GM21737 (cell line): ENCODE results near the gene MAST3.
"Not testable (repeated sequence)": the region's sequence is repeated elsewhere in the genome, so short reads cannot be mapped to it uniquely, and the experiment has no call there.

Experiments used
- ATAC-seq: cut with Tn5 transposase; IDR thresholded peaks from one replicate; pipeline ENCODE4 v1.9.1; 2021; ENCODE audit warnings: mild to moderate bottlenecking, moderate library complexity; ENCODE audit not compliant: unreplicated experiment

MAST3 gene

DNA sequence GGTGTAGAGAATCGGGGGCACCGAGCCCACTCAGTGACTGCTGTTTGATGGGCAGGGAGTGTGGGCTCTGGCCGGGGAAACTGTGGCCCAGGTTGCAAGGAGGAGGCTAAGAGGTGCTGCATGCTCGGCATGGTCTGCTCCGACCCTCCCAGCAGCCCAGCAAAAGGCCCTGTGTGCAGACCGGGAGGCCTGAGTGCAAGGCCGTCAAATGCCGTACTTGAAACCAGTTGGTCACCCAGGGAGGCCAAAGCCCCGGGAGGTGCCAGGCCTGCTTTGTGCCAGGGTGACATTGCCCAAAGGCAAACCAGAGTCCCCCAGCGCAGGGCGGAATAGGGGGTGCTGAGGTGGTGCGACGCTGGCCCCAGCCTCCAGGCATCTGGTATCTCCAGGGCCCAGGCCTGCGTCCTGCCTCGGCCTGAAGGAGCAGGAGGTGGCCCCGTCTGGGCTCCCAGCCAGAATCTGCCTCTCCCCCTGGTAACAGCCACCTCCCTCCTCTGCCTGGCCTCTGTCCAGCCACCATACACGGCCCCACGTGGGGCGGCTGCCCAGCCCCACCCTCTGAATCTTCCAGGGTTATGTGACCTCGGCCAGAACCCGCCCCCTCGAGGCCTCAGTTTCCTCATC lies 59.4 kb downstream of the MAST3 start:
- ATAC-seq, result no peak

DNA sequence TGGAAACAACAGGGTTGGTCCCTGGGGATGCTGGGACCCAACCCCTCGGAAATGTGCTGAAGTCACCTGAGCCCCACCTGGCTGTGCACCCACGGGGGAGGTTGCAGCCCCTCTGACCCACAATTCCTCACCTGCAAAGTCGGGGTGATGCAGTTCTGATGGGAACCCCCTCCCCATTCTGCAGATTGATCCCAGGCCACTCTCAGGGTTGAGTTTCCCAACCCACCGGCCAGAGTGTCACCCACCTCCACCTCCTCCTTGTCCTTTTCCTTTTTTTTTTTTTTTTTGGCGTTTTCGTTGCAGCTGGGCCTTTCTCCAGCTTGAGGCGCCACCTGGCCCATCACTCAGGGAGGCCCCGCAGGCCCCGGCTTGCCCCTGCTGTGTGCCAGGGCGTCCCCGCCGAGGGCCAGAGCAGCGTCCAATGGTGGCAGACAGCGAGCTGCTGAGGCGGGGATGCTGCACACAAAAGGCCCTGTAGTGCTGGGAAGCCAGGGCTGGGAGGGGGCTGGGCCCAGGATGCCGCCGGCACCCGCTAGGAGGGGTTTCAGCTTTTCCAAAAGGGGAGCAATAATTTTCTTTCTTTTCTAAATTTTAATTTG lies 60.0 kb downstream of the MAST3 start:
- ATAC-seq, result no peak

DNA sequence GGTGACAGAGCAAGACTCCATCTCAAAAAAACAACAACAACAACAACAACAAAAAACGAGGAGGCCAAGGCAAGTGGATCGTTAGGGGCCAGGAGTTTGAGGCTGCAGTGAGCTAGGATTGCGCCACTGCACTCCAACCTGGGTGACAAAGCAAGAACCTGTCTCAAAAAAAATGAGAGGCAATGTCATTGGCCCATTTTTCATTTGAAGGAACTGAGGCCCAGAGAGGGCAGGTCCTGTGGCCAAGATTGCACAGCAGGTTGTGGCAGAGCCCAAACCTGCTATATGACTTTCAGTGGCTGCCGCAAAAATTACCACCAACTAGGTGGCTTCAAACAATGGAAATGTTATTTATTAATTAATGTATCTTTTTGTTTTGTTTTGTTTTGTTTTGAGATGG lies 60.9 kb downstream of the MAST3 start:
- no peak for ATAC-seq

DNA sequence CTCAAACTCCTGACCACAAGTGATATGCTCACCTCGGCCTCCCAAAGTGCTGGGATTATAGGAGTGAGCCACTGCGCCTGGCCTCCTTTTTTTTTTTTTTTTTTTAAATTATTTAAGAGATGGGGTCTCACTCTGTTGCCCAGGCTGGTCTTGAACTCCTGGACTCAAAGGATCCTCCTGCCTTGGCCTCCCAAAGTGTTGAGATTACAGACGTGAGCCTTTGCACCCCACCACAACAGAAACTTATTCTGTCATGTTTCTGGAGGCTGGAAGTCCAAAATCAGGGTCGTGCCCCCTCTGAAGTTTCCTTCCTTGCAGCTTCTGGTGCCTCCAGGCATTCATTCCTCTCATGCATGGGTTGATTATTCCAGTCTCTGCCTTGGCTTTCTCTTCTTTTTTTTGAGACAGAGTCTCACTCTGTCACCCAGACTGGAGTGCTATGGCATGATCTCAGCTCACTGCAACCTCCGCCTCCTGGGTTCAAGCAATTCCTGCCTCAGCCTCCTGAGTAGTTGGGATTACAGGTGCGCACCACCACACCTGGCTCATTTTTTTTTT lies 61.6 kb downstream of the MAST3 start:
- ATAC-seq, result not testable (repeated sequence)

DNA sequence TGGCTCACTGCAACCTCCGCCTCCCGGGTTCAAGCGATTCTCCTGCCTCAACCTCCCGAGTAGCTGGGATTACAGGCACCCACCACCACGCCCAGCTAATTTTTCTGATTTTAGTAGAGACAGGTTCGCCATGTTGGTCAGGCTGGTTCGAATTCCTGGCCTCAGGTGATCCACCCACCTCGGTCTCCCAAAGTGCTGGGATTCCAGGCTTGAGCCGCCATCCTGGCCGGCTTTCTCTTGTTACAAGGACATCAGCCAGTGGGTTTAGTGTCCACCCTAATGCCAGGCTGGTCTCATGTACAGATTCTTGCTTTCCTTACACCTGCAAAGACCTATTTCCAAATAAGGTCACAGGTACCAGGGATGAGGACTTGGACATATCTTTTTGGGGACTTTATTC lies 62.2 kb downstream of the MAST3 start:
- no peak for ATAC-seq

DNA sequence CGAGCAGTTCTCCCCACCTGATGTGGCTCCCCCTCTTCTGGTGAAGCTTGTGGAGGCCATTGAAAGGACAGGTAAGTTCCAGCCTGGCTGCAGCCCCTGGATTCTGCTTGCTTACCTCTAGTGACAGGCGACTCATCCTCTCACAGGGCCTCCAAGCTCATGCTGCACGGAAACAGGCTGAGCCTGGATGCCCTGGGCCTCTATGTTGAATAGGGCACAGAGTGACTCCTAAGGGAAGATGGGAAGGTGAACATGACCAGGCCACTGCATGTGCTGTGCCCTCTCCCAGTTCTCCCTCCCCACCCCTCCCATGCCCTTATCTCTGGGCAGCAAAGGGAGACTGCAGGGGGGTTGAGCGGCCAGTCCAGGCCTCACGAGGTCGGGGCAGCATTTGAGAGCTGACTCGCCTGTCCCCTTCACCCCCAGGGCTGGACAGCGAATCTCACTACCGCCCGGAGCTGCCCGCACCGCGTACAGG lies 63.0 kb downstream of the MAST3 start:
- ATAC-seq, result no peak

DNA sequence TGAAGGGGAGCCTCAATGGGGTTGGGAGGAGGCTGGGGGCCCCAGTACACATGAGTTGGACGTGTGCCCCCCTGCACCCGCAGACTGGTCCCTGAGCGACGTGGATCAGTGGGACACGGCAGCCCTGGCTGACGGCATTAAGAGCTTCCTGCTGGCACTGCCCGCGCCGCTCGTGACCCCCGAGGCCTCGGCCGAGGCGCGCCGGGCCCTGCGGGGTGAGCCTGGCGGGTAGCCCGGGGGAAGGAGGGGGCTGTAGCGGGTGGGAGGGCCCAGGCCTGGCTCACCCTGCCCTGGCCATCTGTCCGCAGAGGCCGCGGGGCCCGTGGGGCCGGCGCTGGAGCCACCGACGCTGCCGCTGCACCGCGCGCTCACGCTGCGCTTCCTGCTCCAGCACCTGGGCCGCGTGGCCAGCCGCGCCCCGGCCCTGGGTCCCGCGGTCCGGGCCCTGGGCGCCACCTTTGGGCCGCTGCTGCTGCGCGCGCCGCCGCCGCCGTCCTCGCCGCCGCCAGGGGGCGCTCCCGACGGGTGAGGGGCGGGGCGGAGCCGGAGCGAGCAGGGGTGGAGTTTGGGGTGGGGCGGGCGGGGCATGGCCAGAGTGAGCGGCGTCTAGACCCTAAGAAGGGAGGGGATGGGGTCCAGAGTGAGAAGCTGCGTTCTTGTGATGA lies 63.5 kb downstream of the MAST3 start:
- ATAC-seq, result peak; percentile 62

DNA sequence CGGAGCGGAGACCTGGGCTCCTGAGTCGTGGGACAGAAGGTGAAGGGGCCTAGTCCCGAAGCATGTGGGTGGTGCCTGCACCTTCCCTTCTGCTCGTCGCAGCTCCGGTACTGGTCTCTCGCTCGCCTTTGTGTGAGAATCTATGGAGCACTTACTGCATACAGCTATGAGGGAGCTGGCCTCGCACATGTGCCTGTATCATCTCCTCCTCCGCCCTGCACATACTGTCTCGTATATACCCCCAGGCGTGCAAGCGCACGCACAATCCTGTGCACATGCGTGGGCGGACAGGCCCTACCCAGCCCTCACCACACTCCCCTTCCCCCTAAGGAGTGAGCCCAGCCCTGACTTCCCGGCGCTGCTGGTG lies 64.0 kb downstream of the MAST3 start:
- ATAC-seq, result peak; percentile 9

DNA sequence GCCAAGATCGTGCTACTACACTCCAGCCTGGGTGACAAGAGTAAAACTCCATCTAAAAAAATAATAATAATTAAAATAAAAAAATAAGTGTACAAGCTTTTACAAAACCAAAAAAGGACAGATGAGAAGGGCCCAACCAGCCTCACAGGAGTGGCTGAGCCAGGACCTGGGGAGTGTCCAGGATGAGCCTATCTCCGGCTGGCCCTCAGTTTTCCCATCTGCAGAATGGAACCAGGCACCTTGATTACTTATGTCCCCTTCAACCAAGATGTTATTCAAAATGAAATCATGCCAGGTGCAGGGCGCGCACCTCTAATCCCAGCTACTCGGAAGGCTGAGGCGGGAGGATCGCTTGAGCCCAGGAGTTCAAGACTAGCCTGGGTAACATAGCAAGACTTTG lies 66.5 kb downstream of the MAST3 start:
- no peak for ATAC-seq

DNA sequence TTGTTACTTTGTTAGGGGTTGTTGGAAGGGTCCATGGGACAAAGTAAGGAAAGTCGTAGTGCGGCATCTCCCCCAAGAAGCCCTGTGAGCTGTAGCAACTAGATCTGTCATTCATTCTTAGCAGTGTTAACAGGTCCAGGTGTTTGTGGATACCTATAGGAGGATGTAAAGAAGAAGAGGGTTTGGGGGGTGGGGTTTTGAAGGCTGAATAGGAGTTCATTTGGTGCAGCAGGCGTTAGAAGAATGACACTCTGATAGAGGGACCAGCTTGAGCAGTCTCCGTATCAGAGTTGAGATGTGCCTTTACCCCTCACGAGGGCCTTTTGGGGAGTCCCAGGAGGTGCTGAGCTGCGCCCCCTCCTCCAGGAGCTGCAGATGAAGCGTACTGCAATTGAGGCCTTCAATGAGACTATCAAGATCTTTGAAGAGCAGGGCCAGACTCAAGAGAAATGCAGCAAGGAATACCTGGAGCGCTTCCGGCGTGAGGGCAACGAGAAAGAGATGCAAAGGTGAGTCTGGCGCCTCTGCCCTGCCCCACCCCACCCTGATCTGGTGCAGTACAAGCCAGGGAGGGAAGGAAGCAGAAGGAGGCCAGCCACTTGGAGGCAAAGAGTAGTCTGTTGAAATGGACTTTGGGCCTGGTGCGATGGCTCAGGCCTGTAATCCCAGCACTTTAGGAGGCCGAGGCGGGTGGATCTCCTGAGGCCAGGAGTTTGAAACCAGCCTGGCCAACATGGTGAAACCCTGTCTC lies 68.4 kb downstream of the MAST3 start:
- no peak for ATAC-seq

DNA sequence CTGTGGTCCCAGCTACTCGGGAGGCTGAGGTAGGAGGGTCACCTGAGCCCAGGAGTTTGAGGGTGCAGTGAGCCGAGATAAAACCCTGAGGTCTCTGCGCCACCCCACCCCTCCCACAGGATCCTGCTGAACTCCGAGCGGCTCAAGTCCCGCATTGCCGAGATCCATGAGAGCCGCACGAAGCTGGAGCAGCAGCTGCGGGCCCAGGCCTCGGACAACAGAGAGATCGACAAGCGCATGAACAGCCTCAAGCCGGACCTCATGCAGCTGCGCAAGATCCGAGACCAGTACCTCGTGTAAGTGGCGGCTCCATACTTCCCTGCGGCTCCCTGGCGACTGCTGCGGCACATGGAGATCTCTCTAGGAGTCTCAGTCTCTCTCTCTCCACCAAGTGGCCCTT lies 69.4 kb downstream of the MAST3 start:
- ATAC-seq, result no peak

DNA sequence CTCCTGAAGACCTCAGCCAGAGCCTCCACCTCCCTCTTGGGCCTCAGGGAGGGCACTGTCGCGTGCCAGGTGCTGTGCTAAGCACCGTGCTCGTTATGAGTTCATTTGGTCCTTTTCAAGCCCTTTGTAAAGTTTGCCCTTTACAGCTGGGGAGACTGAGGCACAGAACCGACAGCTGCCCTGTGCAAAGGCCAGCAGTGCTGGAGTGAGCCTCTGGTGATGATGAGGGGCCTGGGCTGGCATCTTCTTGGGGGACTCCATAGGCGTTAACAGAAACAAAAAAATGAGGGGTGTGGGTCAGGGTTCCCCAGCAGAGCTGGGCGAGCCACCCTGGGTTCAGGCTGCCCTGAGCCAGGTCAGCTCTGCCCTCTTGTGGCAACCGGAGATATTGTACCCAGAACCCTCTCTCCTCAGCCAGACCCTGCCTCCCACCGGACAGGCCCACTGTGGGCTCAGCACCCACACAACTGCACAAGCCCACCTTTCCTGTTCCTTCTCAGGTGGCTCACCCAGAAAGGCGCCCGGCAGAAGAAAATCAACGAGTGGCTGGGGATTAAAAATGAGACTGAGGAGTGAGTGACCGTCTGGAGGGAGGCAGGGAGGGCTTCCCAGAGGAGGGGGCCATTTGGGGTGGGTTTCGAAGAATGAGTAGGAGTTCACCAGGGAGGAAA lies 70.5 kb downstream of the MAST3 start:
- no peak for ATAC-seq

DNA sequence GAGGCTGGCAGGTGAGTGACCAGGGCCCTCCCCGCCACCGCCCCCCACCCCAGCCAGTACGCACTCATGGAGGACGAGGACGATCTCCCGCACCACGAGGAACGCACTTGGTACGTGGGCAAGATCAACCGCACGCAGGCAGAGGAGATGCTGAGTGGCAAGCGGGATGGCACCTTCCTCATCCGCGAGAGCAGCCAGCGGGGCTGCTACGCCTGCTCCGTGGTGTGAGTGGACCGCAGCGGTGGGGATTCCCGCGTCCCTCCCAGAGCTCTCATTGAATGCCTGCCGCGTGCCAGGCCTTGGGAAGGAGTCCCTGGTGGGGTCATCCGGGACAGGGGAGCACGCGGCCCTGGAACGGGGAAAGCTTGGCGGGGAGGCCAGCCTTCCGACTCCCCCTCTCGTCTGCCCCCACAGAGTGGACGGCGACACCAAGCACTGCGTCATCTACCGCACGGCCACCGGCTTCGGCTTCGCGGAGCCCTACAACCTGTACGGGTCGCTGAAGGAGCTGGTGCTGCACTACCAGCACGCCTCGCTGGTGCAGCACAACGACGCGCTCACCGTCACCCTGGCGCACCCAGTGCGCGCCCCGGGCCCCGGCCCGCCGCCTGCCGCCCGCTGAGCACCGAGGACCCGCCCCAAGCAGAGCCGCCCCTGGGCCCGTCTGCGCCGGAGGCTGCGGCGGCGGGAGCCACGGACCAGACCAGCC lies 71.2 kb downstream of the MAST3 start:
- ATAC-seq, result no peak

DNA sequence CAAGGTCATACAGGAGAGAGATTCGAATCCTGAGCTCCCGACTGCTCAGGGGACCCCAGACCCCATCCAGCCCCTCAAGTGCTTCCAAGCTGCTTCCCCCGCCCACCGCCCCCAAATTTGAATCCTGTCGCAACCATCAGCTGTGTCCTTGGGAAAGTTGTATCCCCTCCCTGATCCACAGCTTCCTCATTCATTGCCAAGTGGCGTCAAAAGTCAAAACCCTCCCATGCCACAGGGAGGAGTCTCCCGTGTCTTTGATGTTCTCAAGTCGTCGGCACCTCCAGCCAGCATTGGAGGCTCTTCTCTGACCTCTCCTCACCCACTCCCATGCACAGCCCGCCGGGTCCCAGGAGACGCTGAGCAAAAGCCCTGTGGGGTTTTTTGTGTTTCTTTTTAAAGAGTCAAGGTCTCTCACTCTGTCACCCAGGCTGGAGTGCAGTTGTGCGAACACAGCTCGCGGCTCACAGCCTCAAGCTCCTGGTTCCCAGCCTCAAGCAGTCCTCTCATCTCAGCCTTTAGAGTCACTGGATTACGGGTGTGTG lies 73.2 kb downstream of the MAST3 start:
- no peak for ATAC-seq

DNA sequence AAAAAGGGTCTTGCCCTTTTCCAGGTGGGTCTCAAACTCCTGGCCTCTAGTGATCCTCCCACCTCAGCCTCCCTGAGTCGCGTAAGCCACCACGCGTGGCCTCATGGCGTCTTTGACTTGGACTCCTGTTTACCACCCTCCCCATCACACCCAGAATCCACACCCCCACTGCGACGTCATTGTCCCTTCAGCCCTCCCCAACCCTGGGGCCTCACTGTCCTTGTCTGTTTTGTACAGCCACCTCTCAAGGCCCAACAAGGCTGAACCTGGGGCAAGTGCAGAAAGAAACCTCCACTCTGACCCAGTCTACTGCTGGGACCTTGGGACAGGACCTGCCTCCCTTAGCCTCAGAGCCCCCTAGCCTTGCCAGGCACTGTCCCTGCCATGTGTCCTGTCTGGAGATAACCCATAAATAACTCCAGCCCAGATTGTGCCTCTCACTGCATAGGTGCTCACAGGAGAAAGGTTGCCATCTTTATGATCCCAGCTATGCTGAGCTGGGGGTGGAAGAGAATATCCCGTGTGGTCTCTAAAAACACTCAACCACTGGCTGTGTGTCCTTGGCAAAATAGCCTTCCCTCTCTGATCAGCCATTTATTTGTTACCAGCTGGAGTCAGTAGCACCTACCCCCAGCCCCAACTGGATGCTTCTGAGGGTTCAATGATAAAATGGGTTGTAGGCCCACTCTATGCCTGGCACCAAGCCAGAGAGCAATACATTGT lies 74.2 kb downstream of the MAST3 start:
- ATAC-seq, result no peak

DNA sequence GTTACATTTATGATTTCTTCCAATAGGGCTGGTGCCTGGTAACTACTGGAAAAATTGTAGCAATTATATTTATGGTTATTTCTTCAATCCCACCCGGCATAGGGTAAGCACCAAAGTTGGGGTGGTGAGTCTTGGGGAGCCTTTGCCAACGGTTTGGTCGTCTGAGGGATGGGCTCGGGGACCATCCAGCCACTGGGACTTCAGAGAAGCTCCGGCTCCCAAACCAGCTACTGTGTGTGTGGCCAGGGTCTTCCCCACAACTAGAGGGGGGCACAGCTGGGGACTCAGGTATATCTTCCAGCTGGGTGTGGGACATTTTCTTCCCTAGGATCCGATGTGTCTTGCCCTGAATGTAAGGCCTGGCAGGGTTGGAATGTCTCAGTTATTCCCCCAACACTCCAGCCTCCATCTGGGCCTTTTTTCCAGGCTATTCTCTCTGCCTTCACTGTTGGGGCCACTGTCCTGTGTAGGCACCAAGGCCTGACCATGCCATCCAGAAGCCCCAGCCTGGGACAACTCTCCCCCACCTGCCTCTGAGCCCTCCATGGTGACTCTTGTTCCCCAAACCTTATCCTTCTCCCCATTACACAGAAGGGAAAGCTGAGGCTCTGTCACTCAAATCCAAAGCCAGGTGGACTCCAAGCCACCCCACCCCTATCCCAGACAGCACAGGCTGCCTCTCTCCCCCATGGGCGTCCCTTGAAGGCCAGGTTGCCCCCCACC lies 74.9 kb downstream of the MAST3 start:
- ATAC-seq, result no peak

DNA sequence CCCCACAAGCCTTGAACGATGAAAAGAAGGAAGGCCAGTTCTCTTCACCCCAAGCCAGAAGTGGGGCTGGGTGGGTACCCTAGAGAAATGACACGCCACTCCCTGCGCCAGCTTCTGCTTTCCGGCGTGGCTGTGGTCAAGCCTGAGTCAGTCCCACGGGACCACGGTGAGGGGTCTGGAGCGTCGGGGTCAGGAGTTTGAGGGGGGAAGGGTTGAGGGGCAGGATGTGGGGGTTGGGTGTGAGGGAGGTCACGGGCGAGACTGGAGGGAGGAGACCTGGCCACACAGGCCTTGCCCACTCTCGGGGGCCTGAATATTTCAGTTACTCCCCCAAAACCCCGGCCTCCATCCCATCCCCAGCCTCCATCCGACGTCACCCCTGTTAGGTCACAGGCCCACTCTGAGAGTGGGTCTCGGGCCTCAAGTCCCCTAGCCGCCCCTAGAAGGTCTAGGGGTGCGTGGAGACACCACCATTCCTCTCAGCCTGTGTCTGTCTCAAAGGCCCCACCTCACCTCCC lies 75.5 kb downstream of the MAST3 start:
- peak; percentile 4 for ATAC-seq

DNA sequence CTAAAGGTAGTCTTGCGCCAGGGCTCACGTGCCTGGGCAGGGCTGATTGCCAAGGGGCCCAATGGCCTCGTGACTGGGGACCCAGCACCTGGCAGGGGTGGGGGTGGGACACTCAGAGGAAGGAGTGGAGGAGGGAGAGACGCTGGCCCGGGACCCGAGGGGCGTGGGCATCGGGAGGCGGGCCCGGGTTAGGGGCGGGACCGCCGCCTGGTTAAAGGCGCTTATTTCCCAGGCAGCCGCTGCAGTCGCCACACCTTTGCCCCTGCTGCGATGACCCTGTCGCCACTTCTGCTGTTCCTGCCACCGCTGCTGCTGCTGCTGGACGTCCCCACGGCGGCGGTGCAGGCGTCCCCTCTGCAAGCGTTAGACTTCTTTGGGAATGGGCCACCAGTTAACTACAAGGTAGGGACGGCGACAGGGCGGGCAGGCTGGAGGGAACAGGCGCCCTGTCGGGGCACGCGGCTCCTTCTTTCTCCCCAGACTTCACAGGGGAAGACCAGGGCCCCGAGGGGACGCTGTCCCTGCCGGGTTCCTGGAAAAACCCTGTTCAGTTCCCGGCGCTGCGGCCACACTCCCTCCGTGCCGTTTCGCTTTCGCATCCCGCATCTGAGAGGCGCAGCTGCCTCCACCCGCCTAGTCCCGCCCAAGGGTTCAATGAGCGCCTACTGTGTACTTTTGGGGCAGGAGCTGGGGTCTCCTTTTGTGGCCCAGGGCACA lies 76.2 kb downstream of the MAST3 start, which contains the start of gene IFI30:
Gene IFI30 (plus strand): TSS at position 242 of the 717 bp plus-strand sequence. CDS start 29 bp downstream, at position 271.
- peak; percentile 42 for ATAC-seq
